PC-9 (cell line): ENCODE results near the gene STX18. TPM values are rescaled to one million over a fixed set of nuclear protein-coding genes. Genes with fewer than 3 reads are reported as not detected.

Experiments used
- BruUV-seq: library from RNA; stranded (reverse); fragments of 400-500 nt; replicated peaks from 2 replicates; lab custom pipeline; 2021; lab: Mats Ljungman, UMichigan
- CTCF ChIA-PET: fragments of 300-600 bp; sonication (Branson Sonifier 250); formaldehyde crosslinking; loops from one replicate; lab custom pipeline; 2022; ENCODE audit warnings: antibody characterized with exemption; lab: Charles Lee
- POLR2A ChIA-PET: fragments of 300-600 bp; sonication (Branson Sonifier 250); formaldehyde crosslinking; loops from one replicate; lab custom pipeline; 2022; ENCODE audit warnings: antibody characterized with exemption; ENCODE audit not compliant: unreplicated experiment; lab: Charles Lee
- DNase-seq, 2 experiments: peaks; one replicate each; pipeline versions ENCODE4 v3.0.0 to v3.0.0-alpha.2; 2015 to 2022; ENCODE audit warnings: mixed read lengths in 1 of 2
- H2AFZ ChIP-seq: fragments of 200-600 bp; sonication (generic); 2 replicates; pipeline ENCODE4 v1.8.1; 2017; ENCODE audit warnings: antibody characterized with exemption
- H3F3A ChIP-seq: fragments of 200-600 bp; sonication (generic); 2 replicates; pipeline ENCODE4 v1.8.1; 2017; ENCODE audit warnings: antibody characterized with exemption, mild to moderate bottlenecking, low read depth; ENCODE audit not compliant: insufficient read depth
- H3K27ac ChIP-seq: fragments of 200-600 bp; sonication (generic); 2 replicates; pipeline ENCODE4 v1.6.1; 2016; ENCODE audit warnings: mixed run types
- H3K27me3 ChIP-seq: fragments of 200-600 bp; sonication (generic); 2 replicates; pipeline ENCODE4 v1.6.1; 2016; ENCODE audit warnings: low read depth, mixed run types; ENCODE audit not compliant: insufficient read depth
- H3K36me3 ChIP-seq: fragments of 200-600 bp; sonication (generic); 2 replicates; pipeline ENCODE4 v1.6.1; 2016; ENCODE audit warnings: low read depth, mixed run types
- H3K4me1 ChIP-seq: fragments of 200-600 bp; sonication (generic); replicated peaks from 2 replicates; pipeline ENCODE4 v1.6.1; 2016; ENCODE audit warnings: mixed run types; ENCODE audit not compliant: insufficient read depth
- H3K4me2 ChIP-seq: fragments of 200-600 bp; sonication (generic); 2 replicates; pipeline ENCODE4 v1.6.1; 2017; ENCODE audit warnings: mixed run types
- H3K4me3 ChIP-seq: fragments of 200-600 bp; sonication (generic); 2 replicates; pipeline ENCODE4 v1.6.1; 2016; ENCODE audit warnings: mixed run types
- H3K79me2 ChIP-seq: fragments of 200-600 bp; sonication (generic); 2 replicates; pipeline ENCODE4 v1.6.1; 2017; ENCODE audit warnings: low read depth, mixed run types
- H3K9me2 ChIP-seq: fragments of 200-600 bp; sonication (generic); 2 replicates; pipeline ENCODE4 v1.8.1; 2017; ENCODE audit warnings: mild to moderate bottlenecking; ENCODE audit not compliant: insufficient read depth
- H3K9me3 ChIP-seq: fragments of 200-600 bp; sonication (generic); 2 replicates; pipeline ENCODE4 v1.8.1; 2016; ENCODE audit warnings: low read depth; ENCODE audit not compliant: insufficient read depth
- H4K20me1 ChIP-seq: fragments of 200-600 bp; sonication (generic); 2 replicates; pipeline ENCODE4 v1.8.1; 2017; ENCODE audit not compliant: insufficient read depth
- CTCF ChIP-seq: fragments of 200-600 bp; sonication (generic); conservative IDR thresholded peaks from 2 replicates; pipeline ENCODE4 v1.6.1; 2017; ENCODE audit warnings: mixed run types, antibody characterized with exemption, mild to moderate bottlenecking, moderate library complexity
- EZH2 ChIP-seq: fragments of 200-600 bp; sonication (generic); IDR thresholded peaks from 2 replicates; pipeline ENCODE4 v1.8.0; 2017; ENCODE audit warnings: antibody characterized with exemption, low read depth
- intact Hi-C: fragments of 100-400 bp; cut with micrococcal nuclease; formaldehyde crosslinking; loops from one replicate; pipeline ENCODE4 v1.10.0; 2022; ENCODE audit not compliant: unreplicated experiment
- total RNA-seq: library from RNA; stranded (reverse); gene quantifications from 2 replicates; pipeline ENCODE4 v1.2.3, GENCODE V29; 2021

STX18 gene
- total RNA-seq, 1 experiment from 2014 or later, result 30.5 TPM

GRCh38 chr4:4496592-4497372 is 45.1 kb downstream of the STX18 start:
- Histone ChIP-seq H3F3A (no peaks in the 10 kb centered on the region), H3K4me2 (no peak overlapping the region), H3K36me3 (no peaks in the 10 kb centered on the region), H3K79me2 (no peaks in the 10 kb centered on the region), H3K27ac (no peak overlapping the region), H4K20me1 (no peaks in the 10 kb centered on the region; the same call in 1 of the 2 replicates), H3K27me3 (no peaks in the 10 kb centered on the region), H2AFZ (no peak overlapping the region), H3K9me2 (no peaks in the 10 kb centered on the region), H3K4me3 (no peak overlapping the region), H3K9me3 (no peaks in the 10 kb centered on the region), H3K4me1 (no peaks in the 10 kb centered on the region)
- TF ChIP-seq CTCF (no peak), EZH2 (no peak)
- BruUV-seq, result no TSS peak
- DNase-seq, result no peak
- ChIA-PET POLR2A (no interaction called here), CTCF (interaction anchor here (0.5 kb wide), 1 partner anchor 9 kb away, joined by 3 read pairs; no protein-coding TSS in a partner anchor)
- intact Hi-C loops, result no loop called here

GRCh38 chr4:4494882-4495281 is 47.0 kb downstream of the STX18 start:
- no peak overlapping the region for H3K4me2 ChIP-seq
- DNase-seq, result no peak
- POLR2A ChIA-PET, result no interaction called here
- H2AFZ ChIP-seq, result no peak overlapping the region
- no peaks in the 10 kb centered on the region for H3K4me1 ChIP-seq
- no peak overlapping the region for H3K4me3 ChIP-seq
- no peaks in the 10 kb centered on the region for H3K79me2 ChIP-seq
- no peaks in the 10 kb centered on the region for H3K27me3 ChIP-seq
- no peak overlapping the region for H3K27ac ChIP-seq
- BruUV-seq, result no TSS peak
- H3K36me3 ChIP-seq, result no peaks in the 10 kb centered on the region
- intact Hi-C loops, result no loop called here
- no peaks in the 10 kb centered on the region for H3F3A ChIP-seq
- H3K9me2 ChIP-seq, result no peaks in the 10 kb centered on the region
- H4K20me1 ChIP-seq, result peaks cover 3% of the 10 kb centered on the region; the same call in 1 of the 2 replicates
- H3K9me3 ChIP-seq, result no peaks in the 10 kb centered on the region
- CTCF ChIA-PET, result no interaction called here
- no peak for TF ChIP-seq CTCF
- TF ChIP-seq EZH2, result no peak

- H4K20me1 ChIP-seq, result peaks cover 11% of the 10 kb centered on the region; the same call in 1 of the 2 replicates
- H3F3A ChIP-seq, result no peaks in the 10 kb centered on the region
- ChIA-PET POLR2A (no interaction called here), CTCF (interaction anchor here (0.6 to 0.8 kb wide), 2 partner anchors 11 to 1500 kb away, joined by 3 to 14 read pairs; no protein-coding TSS in a partner anchor)
- no peak overlapping the region for H2AFZ ChIP-seq
- no peaks in the 10 kb centered on the region for H3K27me3 ChIP-seq
- no peak overlapping the region for H3K4me2 ChIP-seq
- intact Hi-C loops, result no loop called here
- no peak for DNase-seq
- H3K27ac ChIP-seq, result no peak overlapping the region
- H3K4me3 ChIP-seq, result no peak overlapping the region
- no peaks in the 10 kb centered on the region for H3K4me1 ChIP-seq
- BruUV-seq, result no TSS peak
- H3K79me2 ChIP-seq, result 0 out of 2 replicates have a peak, but pooled peaks cover 2% of the 10 kb centered on the region
- H3K36me3 ChIP-seq, result no peaks in the 10 kb centered on the region
- no peak for TF ChIP-seq EZH2
- no peak for TF ChIP-seq CTCF
- no peaks in the 10 kb centered on the region for H3K9me3 ChIP-seq
- H3K9me2 ChIP-seq, result no peaks in the 10 kb centered on the region
Observed at GRCh38 chr4:4492161-4492847, 49.5 kb downstream of the STX18 start.
